GM21515 (cell line): ENCODE measurements around the gene OTUD1.

Experiments
- ATAC-seq: cut with Tn5 transposase; IDR thresholded peaks from one replicate; pipeline ENCODE4 v1.9.1; 2021; ENCODE audit not compliant: unreplicated experiment

OTUD1 gene

DNA sequence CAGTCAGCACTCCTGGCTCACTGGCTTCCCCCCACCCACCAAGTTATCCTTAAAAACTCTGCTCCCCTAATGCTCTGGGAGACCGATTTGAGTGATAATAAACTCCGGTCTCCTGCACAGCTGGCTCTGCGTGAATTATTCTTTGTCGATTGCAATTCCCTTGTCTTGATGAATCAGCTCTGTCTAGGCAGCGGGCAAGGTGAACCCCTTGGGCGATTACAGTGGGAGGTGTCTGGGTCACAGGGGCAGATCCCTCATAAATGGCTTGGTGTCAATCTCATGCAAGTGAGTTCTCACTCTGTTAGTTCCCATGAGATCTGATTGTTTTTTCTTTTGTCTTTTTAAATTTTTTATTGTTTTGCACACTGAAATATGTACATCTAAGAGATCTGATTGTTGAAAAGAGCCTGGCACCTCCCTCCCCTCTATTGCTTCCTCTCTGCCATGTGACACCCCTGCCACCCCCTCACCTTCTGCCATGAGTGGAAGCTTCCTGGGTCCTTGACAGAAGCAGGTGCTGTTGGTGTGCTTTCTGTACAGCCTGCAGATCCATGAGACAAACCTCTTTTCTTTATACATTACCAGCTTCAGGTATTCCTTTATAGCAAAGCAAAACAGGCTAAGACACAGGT lies 20.5 kb downstream of the OTUD1 start:
- ATAC-seq, result no peak

DNA sequence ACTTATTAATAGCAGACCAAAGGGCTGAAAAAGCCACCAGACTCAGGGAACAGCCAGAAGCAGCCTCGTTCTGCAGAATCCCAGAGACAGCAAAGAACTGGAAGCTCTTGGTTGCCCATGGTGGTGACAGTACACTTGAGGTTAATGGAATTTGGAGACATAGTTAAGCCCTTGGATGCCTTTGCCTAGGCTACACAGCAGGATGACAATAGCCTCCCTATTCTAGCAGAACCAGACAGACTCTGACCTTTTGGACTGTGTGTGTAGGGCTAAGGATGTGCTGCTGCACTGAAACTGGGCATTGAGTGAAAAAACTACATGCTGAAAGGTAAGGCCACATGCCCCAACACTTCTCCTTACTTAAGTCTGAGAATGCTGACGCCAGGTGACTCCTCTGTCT lies 22.7 kb downstream of the OTUD1 start:
- ATAC-seq, result no peak

DNA sequence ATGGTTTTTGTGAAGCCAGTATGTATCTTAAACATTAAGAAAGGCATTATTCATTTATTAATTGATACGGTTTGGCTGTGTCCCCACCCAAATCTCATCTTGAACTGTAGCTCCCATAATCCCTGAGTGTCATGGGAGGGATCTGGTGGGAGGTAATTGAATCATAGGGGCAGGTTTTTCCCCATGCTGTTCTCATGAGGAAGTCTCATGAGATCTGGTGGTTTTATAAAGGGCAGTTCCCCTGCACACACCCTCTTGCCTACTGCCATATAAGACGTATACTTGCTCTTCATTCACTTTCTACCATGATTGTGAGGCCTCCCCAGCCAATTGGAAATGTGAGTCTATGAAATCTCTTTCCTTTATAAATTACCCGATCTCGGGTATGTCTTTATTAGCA lies 28.1 kb downstream of the OTUD1 start:
- no peak for ATAC-seq

DNA sequence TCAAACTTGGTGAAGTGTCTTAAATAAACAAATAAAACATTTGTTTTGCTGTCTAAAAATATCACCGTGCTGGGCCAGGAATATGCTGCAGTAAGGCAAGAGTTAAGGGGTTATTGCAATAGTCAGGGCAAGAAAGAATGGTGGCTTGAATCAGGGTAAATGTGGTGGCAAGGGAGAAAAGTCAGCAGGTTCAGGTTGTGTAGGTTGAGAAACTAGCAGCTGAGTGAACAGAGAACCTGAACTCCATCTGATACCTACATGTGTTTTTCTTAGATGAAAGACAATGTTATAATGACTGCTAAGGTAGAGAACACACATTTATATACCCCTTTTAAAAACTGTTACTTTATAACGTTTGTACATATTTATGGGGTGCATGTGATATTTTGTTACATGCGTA lies 28.7 kb downstream of the OTUD1 start:
- no peak for ATAC-seq

DNA sequence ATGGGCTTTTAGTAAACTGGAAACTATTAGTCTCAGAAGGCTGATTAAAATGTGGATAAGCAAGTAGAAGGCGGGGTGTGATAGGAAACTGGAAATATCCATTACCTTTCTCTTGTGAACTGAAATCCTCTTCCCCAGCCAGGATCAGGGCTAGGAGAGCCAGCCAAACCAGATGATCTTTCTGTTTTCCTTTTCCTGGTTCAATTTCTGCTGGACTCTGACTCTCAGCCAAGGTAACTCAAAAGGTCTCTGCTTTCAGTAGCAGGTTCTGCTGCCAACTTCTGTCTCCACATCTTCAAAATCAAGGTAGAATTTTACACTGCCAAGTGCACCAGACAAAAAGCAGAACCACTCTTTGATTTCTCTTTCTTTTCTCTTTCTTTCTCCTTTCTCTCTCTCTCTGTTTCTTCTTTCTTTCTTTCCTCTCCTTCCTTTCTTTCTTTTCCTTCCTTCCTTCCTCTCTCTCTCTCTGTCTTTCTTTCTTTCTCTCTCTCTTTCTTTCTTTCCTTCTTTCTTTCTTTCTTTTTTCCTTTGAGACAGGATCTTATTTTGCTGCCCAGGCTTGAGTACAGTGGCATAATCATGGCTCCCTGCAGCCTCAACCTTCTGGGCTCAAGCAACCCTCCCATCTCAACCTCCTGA lies 30.8 kb downstream of the OTUD1 start:
- no peak for ATAC-seq

DNA sequence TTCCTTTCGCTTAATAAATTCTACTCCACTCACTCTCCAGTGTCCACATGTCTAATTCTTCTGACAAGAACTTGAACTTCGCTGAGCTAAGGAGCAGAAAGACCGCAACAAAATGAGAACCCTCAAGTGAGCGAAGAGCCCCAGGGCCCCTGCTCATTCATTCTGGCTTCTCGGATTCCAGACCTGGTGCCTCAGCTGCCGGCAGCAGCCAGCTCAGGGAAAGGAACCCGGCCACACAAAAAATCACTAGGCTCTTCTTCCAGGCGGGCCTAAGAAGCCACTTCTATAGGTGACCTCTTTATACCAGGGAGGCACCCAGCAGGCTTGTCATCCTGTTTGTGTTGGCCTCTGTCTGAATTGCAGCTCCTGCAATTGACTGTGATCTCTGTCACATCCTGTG lies 33.3 kb downstream of the OTUD1 start:
- no peak for ATAC-seq

DNA sequence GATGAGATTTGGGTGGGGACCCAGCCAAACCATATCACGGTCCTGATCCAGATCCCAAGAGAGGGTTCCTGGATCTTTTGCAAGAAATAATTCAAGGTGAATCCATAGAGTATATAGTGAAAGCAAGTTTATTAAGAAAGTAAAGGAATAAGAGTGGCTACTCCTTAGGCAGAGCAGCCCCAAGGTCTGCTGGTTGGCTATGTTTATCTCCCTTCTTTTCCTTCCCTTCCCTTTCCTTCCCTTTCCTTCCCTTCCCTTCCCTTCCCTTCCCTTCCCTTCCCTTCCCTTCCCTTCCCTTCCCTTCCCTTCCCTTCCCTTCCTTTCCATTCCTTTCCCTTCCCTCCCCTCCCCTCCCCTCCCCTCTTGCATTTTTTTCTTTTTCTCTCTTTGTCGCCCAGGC lies 35.2 kb downstream of the OTUD1 start:
- ATAC-seq, result no peak

DNA sequence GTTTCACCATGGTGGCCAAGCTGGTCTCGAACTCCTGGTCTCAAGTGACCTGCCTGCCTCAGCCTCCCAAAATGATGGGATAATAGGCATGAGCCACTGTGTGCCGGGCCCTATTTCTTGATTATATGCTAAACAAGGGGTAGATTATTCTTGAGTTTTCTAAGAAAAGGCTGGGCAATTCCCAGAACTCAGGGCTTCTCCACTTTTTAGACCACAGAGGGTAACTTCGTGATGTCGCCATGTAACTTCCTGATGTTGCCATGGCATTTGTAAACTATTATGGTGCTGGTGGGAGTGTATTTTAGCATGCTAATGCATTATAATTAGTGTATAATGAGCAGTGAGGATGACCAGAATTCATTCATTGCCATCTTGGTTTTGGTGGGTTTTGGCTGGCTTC lies 35.8 kb downstream of the OTUD1 start:
- no peak for ATAC-seq

DNA sequence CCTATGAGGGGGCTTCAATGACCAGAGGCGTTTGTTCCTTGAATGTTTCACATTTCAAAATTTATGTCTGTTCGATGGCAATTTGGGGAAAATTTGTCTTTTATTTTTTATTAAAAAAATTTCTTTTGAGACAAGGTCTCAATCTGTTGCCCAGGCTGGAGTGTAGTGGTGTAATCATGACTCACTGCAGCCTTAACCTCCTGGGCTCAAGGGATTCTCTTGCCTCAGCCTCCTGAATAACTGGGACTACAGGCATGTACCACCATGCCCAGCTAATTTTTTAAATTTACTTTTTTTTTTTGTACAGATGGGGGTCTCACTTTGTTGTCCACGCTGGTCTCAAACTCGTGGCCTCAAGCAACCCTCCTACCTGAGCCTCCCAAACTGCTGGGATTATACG lies 39.7 kb downstream of the OTUD1 start:
- ATAC-seq, result no peak

DNA sequence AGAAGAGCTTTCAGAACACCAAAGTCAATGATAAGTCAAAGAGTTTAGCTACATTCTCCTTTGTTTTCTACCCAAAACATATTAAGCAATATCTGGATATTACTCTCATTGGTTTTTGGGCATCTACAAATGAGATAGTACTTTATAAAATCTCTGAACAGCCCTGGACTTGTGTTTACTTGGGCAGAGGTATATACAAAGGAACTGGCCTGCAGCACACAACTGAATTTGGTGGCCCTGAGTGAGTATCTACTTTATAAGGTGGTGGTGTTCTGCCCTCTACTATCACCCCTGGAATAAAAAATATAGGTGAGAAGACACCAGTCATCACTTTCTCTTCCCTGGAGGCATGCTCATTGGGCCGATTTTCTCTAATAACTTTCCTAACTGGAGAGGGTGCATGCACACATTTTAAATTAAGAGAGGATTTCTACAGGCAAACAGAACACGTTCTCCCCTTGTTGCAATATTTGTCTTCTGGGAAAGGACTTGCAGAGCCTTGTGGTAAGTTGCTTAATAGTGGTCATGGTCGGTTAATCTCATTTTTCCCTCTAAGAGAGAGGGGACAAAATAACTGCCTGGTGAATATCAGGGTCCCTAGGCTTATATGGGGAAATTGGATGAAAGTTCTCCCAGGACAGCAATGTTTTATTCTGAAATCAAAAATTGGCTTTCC lies 41.1 kb downstream of the OTUD1 start:
- ATAC-seq, result no peak

DNA sequence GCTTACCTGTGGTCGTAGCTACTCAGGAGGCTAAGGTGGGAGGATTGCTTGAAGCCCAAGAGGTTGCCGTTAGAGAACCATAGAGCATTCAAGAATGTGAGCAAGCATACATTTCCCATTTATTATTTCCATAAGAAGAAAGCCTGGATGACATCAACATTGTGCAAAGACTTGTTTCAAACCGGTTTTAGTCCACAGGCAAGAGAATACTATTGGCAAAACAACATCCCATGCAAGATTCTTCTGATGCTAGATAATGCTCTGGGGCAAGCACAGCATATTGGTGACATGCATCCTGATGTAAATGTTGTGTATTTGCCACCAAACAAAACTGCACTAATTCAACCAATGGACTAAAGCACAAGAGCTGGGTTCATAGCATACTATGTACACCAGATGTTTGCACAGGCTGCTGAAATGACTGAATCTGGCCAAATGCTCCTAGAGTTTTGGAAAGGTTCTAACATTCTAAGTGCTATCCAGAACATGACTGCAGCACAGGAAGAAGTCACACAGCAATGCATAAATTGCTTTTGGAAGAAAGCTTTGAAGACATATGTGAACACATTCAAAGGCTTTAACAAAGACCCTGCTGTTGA lies 42.6 kb downstream of the OTUD1 start:
- no peak for ATAC-seq

DNA sequence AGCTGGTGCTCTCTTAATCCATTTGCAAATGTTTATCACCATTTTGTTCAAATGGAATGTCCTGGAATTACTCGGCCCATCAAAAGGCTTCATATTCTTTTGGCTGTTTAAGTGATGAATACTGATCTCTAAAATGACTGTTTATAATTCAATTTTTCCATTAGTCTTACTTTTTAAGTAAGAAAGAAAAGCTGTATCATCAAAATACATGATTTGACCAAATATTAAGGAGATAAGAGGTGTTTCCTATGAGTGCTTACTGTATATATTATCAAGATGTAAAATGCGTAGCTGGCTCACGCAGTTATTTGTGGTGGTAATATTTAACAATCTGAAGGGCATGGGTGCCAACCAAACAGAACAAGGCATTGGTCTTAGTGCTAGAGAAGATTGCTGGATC lies 51.2 kb downstream of the OTUD1 start:
- ATAC-seq, result no peak
